GM19452 (cell line): Measurements from ENCODE around the gene AADAT.
"Not testable (repeated sequence)": the region's sequence is repeated elsewhere in the genome, so short reads cannot be mapped to it uniquely, and the experiment has no call there.

Experiments used
- ATAC-seq: cut with Tn5 transposase; IDR thresholded peaks from one replicate; pipeline ENCODE4 v1.9.1; 2021; ENCODE audit not compliant: unreplicated experiment

AADAT gene

GRCh38 chr4:170090352-170091052 lies 746 bp upstream of the AADAT start:
- ATAC-seq = no peak

- ATAC-seq = no peak
Measured at GRCh38 chr4:170089274-170089667, 485 bp downstream of the AADAT start.

DNA sequence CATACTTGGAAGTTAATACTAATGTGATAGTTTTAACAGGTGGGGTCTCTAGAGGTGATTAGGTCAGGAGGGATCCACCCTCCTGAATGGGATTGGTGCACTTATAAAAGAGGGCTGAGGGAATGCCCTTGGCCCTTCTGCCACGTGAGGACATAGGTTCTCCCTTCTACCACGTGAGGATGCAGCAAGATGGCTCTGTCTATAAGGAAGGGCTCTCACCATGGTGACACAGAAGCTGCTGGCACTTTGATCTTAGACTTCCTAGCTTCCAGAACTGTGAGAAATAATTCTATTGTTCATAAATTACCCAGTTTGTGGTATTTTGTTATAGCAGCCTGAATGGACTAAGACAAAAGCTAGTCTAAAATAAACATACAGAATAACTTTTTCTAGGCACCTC lies 1.0 kb downstream of the AADAT start:
- ATAC-seq = no peak

- no peak for ATAC-seq
Measured at GRCh38 chr4:170087163-170087700, 2.5 kb downstream of the AADAT start.

DNA sequence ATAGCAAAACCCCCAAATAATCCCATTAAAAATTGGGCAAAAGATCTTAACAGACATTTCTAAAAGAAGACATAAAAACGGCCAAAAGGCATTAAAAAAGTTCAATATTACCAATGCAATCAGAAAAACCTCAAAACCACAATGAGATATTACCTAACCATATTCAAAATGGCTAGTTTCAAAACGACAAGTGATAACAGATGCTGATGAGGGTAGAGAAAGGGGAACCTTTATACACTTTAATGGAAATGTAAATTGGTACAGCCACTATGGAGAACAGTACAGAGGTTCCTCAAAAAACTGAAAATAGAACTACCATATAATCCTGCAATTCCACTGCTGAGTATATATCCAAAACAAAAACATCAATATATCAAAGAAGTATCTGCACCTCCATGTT lies 6.2 kb downstream of the AADAT start:
- ATAC-seq = no peak

- ATAC-seq = no peak
Measured at GRCh38 chr4:170080496-170080895, 9.3 kb downstream of the AADAT start.

- ATAC-seq = no peak
Measured at GRCh38 chr4:170079981-170080380, 9.8 kb downstream of the AADAT start.

DNA sequence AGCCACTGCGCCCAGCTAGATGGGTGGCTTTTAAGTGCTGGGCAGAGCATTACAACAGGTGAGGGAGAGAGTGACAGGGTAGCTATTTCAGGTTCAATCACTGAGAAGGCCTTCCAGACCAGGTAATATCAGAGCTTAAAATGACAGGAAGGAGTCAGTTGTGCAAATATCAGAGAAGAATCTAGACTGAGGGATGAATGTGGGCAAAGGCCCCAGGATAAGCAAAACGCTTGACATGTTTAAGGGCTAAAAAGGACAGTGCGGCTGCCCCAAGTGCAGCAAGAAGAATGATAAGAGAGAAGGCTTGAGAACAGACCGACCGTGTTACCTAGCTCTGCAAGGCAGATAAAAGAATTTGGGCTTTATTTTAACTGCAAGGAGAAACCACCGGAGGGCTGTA lies 18.6 kb downstream of the AADAT start:
- ATAC-seq = no peak

DNA sequence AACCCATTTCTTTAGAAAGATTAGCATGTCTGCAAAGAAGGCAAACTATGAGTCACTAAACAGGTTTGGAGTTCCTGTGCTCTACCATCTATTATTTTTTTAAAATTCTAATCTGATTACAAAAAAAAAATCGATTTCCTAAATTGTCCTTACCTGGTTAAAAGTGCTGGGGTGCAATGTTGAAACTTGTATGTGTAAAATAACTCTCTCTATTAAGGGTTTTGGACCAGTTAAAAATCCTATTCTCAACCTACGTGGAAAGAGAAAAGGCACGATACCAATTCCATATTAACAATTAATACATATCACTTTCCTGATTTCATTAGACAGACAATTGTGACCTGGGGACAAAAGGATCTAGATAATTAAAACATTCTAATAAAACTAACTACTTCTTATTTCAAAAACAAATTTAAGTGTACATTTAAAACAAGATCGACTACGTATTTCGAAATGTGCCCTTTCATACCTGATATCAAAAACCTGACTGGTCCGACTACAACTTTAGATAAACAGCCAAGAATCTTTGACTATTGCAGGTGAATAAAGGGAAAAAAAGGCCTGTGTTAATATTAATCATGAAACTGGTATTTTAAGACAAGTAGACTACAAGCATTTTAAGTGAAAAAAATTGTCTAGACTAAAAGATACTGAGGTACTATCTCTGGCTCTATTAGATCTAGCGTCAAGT lies 21.2 kb downstream of the AADAT start:
- no peak for ATAC-seq

DNA sequence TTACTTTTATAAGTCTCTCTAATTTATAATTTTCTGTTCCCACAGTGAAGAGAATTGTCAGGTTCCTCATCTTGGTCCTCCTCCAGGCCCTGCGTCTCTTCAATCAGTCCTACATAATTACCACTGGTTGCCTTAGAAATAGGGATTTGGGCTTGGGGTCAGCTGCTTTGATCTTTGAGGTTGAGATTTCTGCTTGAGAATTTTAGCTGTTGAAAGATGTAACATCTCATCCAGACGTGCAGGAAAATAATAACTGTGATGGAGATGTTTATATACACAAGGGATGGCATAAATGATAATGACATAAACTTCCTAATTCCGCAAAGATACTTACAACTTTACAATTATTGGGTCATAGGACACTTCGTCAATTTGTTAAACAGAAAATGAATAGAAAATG lies 30.3 kb downstream of the AADAT start:
- ATAC-seq = no peak

DNA sequence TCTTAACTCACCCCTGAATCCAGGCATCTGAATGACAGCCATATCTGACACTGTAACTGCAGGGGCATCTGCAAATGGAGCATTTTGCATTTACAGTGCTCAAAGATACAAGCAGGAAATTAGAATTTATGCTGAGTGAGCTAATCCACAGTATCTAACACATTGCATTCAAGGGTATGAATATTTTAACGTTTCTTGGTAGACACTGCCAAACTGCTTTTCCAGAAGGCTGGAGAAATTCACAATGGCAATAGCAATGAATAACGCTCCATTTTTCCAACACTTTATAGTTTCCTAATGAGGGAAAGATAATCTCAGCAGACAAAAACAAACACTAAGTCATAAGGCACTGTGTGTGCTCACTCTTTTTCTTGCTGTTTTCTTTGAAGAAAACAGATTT lies 30.9 kb downstream of the AADAT start:
- no peak for ATAC-seq

DNA sequence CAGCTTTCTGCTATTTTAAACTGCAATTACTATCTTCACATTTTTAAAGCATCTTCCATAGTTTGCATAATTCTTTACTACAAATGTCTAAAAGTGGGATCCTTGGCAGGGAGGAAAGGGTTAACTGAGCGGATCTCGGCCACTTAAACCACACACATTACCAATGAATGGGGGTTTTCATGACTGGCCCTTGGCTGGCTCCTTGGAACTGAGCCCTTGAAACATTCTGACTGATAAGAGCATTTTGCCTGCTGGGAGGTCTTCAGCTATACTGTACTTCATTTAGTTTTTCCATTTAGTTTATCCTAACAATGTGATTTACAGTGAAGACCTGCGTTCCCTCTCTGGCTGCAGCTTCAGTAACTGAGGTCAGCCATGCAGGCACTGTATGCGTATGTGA lies 31.9 kb downstream of the AADAT start:
- ATAC-seq = no peak

- ATAC-seq = no peak
Measured at GRCh38 chr4:170052919-170053318, 36.8 kb downstream of the AADAT start.

- ATAC-seq = no peak
Measured at GRCh38 chr4:170051402-170051801, 38.4 kb downstream of the AADAT start.

GRCh38 chr4:170049766-170050165 lies 40.0 kb downstream of the AADAT start:
- no peak for ATAC-seq

GRCh38 chr4:170047771-170048354 lies 41.9 kb downstream of the AADAT start:
- no peak for ATAC-seq

DNA sequence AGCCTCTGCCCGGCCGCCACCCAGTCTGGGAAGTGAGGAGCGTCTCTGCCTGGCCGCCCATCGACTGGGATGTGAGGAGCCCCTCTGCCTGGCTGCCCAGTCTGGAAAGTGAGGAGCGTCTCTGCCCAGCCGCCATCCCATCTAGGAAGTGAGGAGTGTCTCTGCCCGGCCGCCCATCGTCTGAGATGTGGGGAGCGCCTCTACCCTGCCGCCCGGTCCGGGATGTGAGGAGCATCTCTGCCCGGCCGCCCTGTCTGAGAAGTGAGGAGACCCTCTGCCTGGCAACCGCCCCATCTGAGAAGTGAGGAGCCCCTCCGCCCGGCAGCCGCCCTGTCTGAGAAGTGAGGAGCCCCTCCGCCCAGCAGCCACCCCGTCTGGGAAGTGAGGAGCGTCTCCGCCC lies 43.6 kb downstream of the AADAT start:
- ATAC-seq = not testable (repeated sequence)

- no peak for ATAC-seq
Measured at GRCh38 chr4:170040031-170040680, 49.6 kb downstream of the AADAT start.

- no peak for ATAC-seq
Measured at GRCh38 chr4:170038769-170039168, 51.0 kb downstream of the AADAT start.

- ATAC-seq = no peak
Measured at GRCh38 chr4:170038232-170038631, 51.5 kb downstream of the AADAT start.

GRCh38 chr4:170037481-170037880 lies 52.3 kb downstream of the AADAT start:
- ATAC-seq = no peak

GRCh38 chr4:170035845-170036244 lies 53.9 kb downstream of the AADAT start:
- no peak for ATAC-seq
